Testis (tissue), 2 donors: Measurements from ENCODE around the gene CCDC182.

Experiments used
- CTCF ChIP-seq, 3 experiments: fragments of 450-650 bp in 2 of 3; fragments of 200-600 bp in 1 of 3; sonication (generic) in 1 of 3; IDR thresholded peaks; one replicate each; pipeline ENCODE4 v1.5.1; 2016 to 2019; ENCODE audit warnings: antibody characterized with exemption in 3 of 3, mild to moderate bottlenecking in 2 of 3, moderate library complexity in 1 of 3
- POLR2A ChIP-seq: fragments of 450-650 bp; IDR thresholded peaks from one replicate; pipeline ENCODE4 v1.6.1; 2017; ENCODE audit warnings: antibody characterized with exemption, mild to moderate bottlenecking, moderate library complexity

- TF ChIP-seq POLR2A (no peak), CTCF (IDR thresholded peaks at IDR 0.05) (no peak)
These were observed 49.0 kb downstream of the CCDC182 start for GRCh38 chr17:57696050-57696449.
